Prostate gland (tissue), 2 donors: Measurements from ENCODE around the gene PRKG1.

ENCODE experiments used
- CTCF ChIP-seq, 4 experiments: fragments of 200-600 bp in 2 of 4; fragments of 450-650 bp in 2 of 4; sonication (generic) in 2 of 4; IDR thresholded peaks; 1 replicate in 3 of 4; 2 replicates in 1 of 4; pipeline ENCODE4 v1.5.1; 2016 to 2019; ENCODE audit warnings: antibody characterized with exemption in 4 of 4, mild to moderate bottlenecking in 2 of 4, moderate library complexity in 2 of 4
- POLR2A ChIP-seq: fragments of 450-650 bp; IDR thresholded peaks from one replicate; pipeline ENCODE4 v1.6.1; 2016; ENCODE audit warnings: antibody characterized with exemption, mild to moderate bottlenecking
- POLR2AphosphoS5 ChIP-seq: sonication (generic); formaldehyde crosslinking; IDR thresholded peaks from one replicate; pipeline ENCODE4 v1.6.1; 2017; ENCODE audit warnings: antibody characterized with exemption

DNA sequence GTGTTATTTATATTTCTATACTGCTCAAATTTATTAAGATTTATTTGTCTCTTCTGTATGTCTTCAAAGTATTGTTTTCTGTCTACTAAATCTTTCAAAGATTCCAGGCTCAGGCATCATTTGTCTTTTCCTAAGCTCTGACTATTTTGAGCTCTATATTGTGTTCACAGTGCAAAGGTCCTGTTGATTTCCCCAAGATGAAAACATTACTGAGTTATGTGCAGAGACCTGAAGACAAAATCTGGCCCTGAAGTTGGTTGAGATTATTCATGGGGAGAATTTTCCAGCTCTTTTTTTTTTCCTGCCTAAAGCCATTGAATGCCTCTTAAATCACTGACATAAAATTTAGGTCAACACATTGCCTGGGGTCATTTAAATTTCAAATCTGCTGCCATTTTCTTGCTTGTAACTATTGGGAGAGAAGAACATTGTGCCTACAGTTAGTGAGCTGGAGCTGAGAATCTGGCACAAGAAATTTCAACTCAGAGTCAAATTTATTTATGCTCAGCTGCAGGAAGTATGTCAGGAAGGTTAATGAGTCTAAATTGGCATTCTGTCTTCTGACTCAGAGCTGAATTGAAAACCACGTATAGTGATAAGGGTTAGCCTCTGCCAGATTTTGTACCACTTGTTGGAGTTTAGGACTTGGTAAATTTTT lies 593.5 kb downstream of the PRKG1 start:
- TF ChIP-seq CTCF (IDR thresholded peaks at IDR 0.05) = no peak
- TF ChIP-seq POLR2A = no peak
- no peak for TF ChIP-seq POLR2AphosphoS5
